H1 (cell line): Measurements from ENCODE around the gene CYB5R2. TPM values are rescaled to one million over a fixed set of nuclear protein-coding genes. Genes with fewer than 3 reads are reported as not detected.

ENCODE experiments used
- CTCF ChIA-PET: fragments of 300-600 bp; sonication (Branson Sonifier 250); formaldehyde crosslinking; loops from one replicate; lab custom pipeline; 2021; ENCODE audit not compliant: partially characterized antibody; lab: Charles Lee
- POLR2A ChIA-PET: fragments of 300-600 bp; sonication (Branson Sonifier 250); formaldehyde crosslinking; loops from one replicate; lab custom pipeline; 2021; ENCODE audit warnings: inconsistent platforms; ENCODE audit not compliant: partially characterized antibody; lab: Charles Lee
- DNase-seq, 2 experiments: peaks; one replicate each; pipeline versions ENCODE4 v3.0.0 to v3.0.0-alpha.2; 2010 to 2022; ENCODE audit warnings: low spot score in 2 of 2, low read depth in 1 of 2, mixed read lengths in 1 of 2
- FAIRE-seq: peaks from 2 replicates; lab custom pipeline; 2011; peaks lifted over from hg19 to GRCh38; lab: Jason Lieb, UNC
- H2AFZ ChIP-seq: 2 replicates; pipeline ENCODE4 v1.8.1; 2012; ENCODE audit warnings: low read length, inconsistent platforms
- H2AK5ac ChIP-seq: 2 replicates; pipeline ENCODE4 v1.6.1; 2013; ENCODE audit warnings: low read depth, low read length
- H2BK120ac ChIP-seq: replicated peaks from 2 replicates; pipeline ENCODE3; 2013; ENCODE audit warnings: low read depth, low read length, inconsistent platforms
- H2BK12ac ChIP-seq: 2 replicates; pipeline ENCODE4 v1.6.1; 2013; ENCODE audit warnings: low read depth, low read length
- H2BK15ac ChIP-seq: 2 replicates; pipeline ENCODE4 v1.6.1; 2013; ENCODE audit warnings: low read length
- H2BK20ac ChIP-seq: 2 replicates; pipeline ENCODE4 v1.6.1; 2013; ENCODE audit warnings: low read length
- H2BK5ac ChIP-seq: 2 replicates; pipeline ENCODE4 v1.6.1; 2013; ENCODE audit warnings: low read depth, low read length
- H3K14ac ChIP-seq: 2 replicates; pipeline ENCODE4 v1.6.1; 2013; ENCODE audit warnings: inconsistent platforms; ENCODE audit not compliant: insufficient read length
- H3K18ac ChIP-seq: 2 replicates; pipeline ENCODE4 v1.6.1; 2013; ENCODE audit warnings: low read length; ENCODE audit errors: extremely low read depth
- H3K23ac ChIP-seq: 2 replicates; pipeline ENCODE4 v1.6.1; 2013; ENCODE audit warnings: inconsistent platforms; ENCODE audit not compliant: insufficient read length
- H3K23me2 ChIP-seq: 2 replicates; pipeline ENCODE4 v1.6.1; 2013; ENCODE audit warnings: low read depth, low read length
- H3K27ac ChIP-seq: 2 replicates; pipeline ENCODE4 v1.6.1; 2011; ENCODE audit warnings: low read depth, low read length, inconsistent platforms
- H3K27me3 ChIP-seq, 4 experiments: replicated peaks in 1 of 4; 1 replicate in 1 of 4; 2 replicates in 3 of 4; pipeline versions ENCODE4 v1.6.1 to v1.8.1; 2011 to 2013; ENCODE audit warnings: low read length in 3 of 4, mild to moderate bottlenecking in 3 of 4, inconsistent platforms in 2 of 4, mixed read lengths in 2 of 4, moderate library complexity in 1 of 4; ENCODE audit not compliant: control insufficient read depth in 3 of 4, insufficient read depth in 3 of 4; ENCODE audit errors: extremely low read depth in 1 of 4
- H3K36me3 ChIP-seq, 4 experiments: 2 replicates each; pipeline versions ENCODE4 v1.6.1 to v1.8.1; 2011 to 2013; ENCODE audit warnings: mild to moderate bottlenecking in 4 of 4, low read length in 3 of 4, moderate library complexity in 2 of 4, control low read depth in 1 of 4, inconsistent platforms in 1 of 4; ENCODE audit not compliant: insufficient read depth in 4 of 4, control insufficient read depth in 2 of 4
- H3K4ac ChIP-seq: replicated peaks from 2 replicates; pipeline ENCODE3; 2013; ENCODE audit warnings: low read length, low read depth, mixed read lengths, inconsistent platforms; ENCODE audit not compliant: insufficient read length
- H3K4me1 ChIP-seq, 4 experiments: replicated peaks in 1 of 4; 1 replicate in 1 of 4; 2 replicates in 3 of 4; pipeline versions ENCODE4 v1.6.1 to v1.8.1; 2011 to 2013; ENCODE audit warnings: low read length in 3 of 4, inconsistent platforms in 2 of 4, mixed read lengths in 1 of 4; ENCODE audit not compliant: insufficient read depth in 4 of 4, control insufficient read depth in 3 of 4
- H3K4me2 ChIP-seq, 2 experiments: 2 replicates each; pipeline versions ENCODE4 v1.6.1 to v1.8.1; 2011 to 2013; ENCODE audit warnings: low read depth in 2 of 2, low read length in 2 of 2, control low read depth in 1 of 2, inconsistent platforms in 1 of 2, mild to moderate bottlenecking in 1 of 2; ENCODE audit not compliant: insufficient read depth in 1 of 2
- H3K4me3 ChIP-seq, 4 experiments: fragments of 200-600, 300-600 bp in 1 of 4; sonication (generic), shearing (Covaris generic), sonication (Bioruptor Twin) in 1 of 4; 2 replicates each; pipeline versions ENCODE4 v1.5.1 to v1.8.1; 2011 to 2016; ENCODE audit warnings: low read length in 4 of 4, low read depth in 3 of 4, control low read depth in 2 of 4, inconsistent platforms in 2 of 4, mild to moderate bottlenecking in 2 of 4, mixed read lengths in 1 of 4, moderate library complexity in 1 of 4; ENCODE audit not compliant: insufficient read depth in 2 of 4; ENCODE audit errors: extremely low read depth in 1 of 4
- H3K56ac ChIP-seq: replicated peaks from 2 replicates; pipeline ENCODE3; 2013; ENCODE audit warnings: low read depth, mild to moderate bottlenecking, mixed read lengths, low read length, inconsistent platforms; ENCODE audit not compliant: insufficient read length
- H3K79me1 ChIP-seq: 2 replicates; pipeline ENCODE4 v1.6.1; 2013; ENCODE audit warnings: low read depth, low read length, control low read depth
- H3K79me2 ChIP-seq, 2 experiments: 2 replicates each; pipeline versions ENCODE4 v1.6.1 to v1.8.1; 2012 to 2013; ENCODE audit warnings: low read length in 2 of 2, mild to moderate bottlenecking in 2 of 2, inconsistent platforms in 1 of 2; ENCODE audit not compliant: insufficient read depth in 2 of 2, control insufficient read depth in 1 of 2
- H3K9ac ChIP-seq, 4 experiments: replicated peaks in 1 of 4; 1 replicate in 1 of 4; 2 replicates in 3 of 4; pipeline versions ENCODE4 v1.6.1 to v1.8.1; 2011 to 2013; ENCODE audit warnings: low read depth in 3 of 4, low read length in 3 of 4, control low read depth in 2 of 4, mild to moderate bottlenecking in 2 of 4, moderate library complexity in 2 of 4, inconsistent platforms in 1 of 4; ENCODE audit errors: extremely low read depth in 1 of 4
- H3K9me3 ChIP-seq, 2 experiments: 2 replicates each; pipeline versions ENCODE4 v1.6.1 to v1.8.1; 2012 to 2013; ENCODE audit warnings: mild to moderate bottlenecking in 2 of 2, moderate library complexity in 2 of 2, control low read depth in 1 of 2, inconsistent platforms in 1 of 2, low read depth in 1 of 2, low read length in 1 of 2, mixed read lengths in 1 of 2; ENCODE audit not compliant: insufficient read depth in 2 of 2
- H4K20me1 ChIP-seq, 2 experiments: replicated peaks in 1 of 2; 2 replicates each; pipeline versions ENCODE3 to v1.8.1; 2011 to 2013; ENCODE audit warnings: inconsistent platforms in 2 of 2, low read length in 2 of 2, mild to moderate bottlenecking in 1 of 2; ENCODE audit not compliant: insufficient read depth in 2 of 2, control insufficient read depth in 1 of 2
- H4K5ac ChIP-seq: 2 replicates; pipeline ENCODE4 v1.6.1; 2013; ENCODE audit warnings: low read length, low read depth, mixed read lengths, inconsistent platforms; ENCODE audit not compliant: insufficient read length
- H4K8ac ChIP-seq: 2 replicates; pipeline ENCODE4 v1.8.0; 2013; ENCODE audit warnings: mild to moderate bottlenecking, moderate library complexity, low read length, inconsistent platforms; ENCODE audit not compliant: insufficient read depth; ENCODE audit errors: extremely low read depth
- H4K91ac ChIP-seq: replicated peaks from 2 replicates; pipeline ENCODE3; 2013; ENCODE audit warnings: low read length, mixed read lengths, inconsistent platforms; ENCODE audit not compliant: insufficient read length
- CEBPB ChIP-seq: IDR thresholded peaks from 2 replicates; pipeline ENCODE4 v1.6.1; 2012; ENCODE audit warnings: low read depth, low read length
- HDAC2 ChIP-seq, 2 experiments: fragments of 300-600 bp in 1 of 2; sonication (generic) in 1 of 2; IDR thresholded peaks; 2 replicates each; pipeline ENCODE4 v1.6.1; 2011 to 2012; ENCODE audit warnings: low read depth in 2 of 2, low read length in 2 of 2, mild to moderate bottlenecking in 2 of 2, moderate library complexity in 2 of 2, borderline replicate concordance in 1 of 2, inconsistent platforms in 1 of 2
- NANOG ChIP-seq: IDR thresholded peaks from 2 replicates; pipeline ENCODE4 v1.6.1; 2011; ENCODE audit warnings: low read length, low read depth, mild to moderate bottlenecking, inconsistent platforms; ENCODE audit not compliant: insufficient read depth, poor library complexity, severe bottlenecking
- POLR2A ChIP-seq, 2 experiments: IDR thresholded peaks; 1 replicate in 1 of 2; 2 replicates in 1 of 2; pipeline ENCODE4 v1.6.1; 2011; ENCODE audit warnings: low read depth in 2 of 2, low read length in 2 of 2, mild to moderate bottlenecking in 2 of 2; ENCODE audit errors: control extremely low read depth in 1 of 2
- WGBS, 2 experiments: shearing (Covaris generic) in 1 of 2; methylation state at CpG; one replicate each; pipeline versions ENCODE4 v1.1.6 to v1.1.7; 2013 to 2015; ENCODE audit warnings: low lambda C conversion rate in 2 of 2, mixed read lengths in 2 of 2, inconsistent platforms in 1 of 2, low coverage in 1 of 2, missing lambda C conversion rate in 1 of 2; ENCODE audit not compliant: insufficient replicate concordance in 2 of 2, insufficient coverage in 1 of 2, insufficient read length in 1 of 2; ENCODE audit errors: extremely low coverage in 1 of 2, missing lambda C conversion rate in 1 of 2; 5-methylcytosine and 5-hydroxymethylcytosine counted together
- polyA plus RNA-seq, 7 experiments: library from polyadenylated mRNA; depleted of rRNA in 3 of 7; stranded (reverse) in 5 of 7; unstranded in 2 of 7; fragments of >200 nt in 5 of 7; fragments of 200-250 nt in 2 of 7; gene quantifications; 1 replicate in 5 of 7; 2 replicates in 1 of 7; 4 replicates in 1 of 7; pipeline versions ENCODE4 v1.2.1 to v1.2.3, GENCODE V29; 2011 to 2013; ENCODE audit warnings: missing spikeins in 2 of 7, mixed read lengths in 2 of 7
- total RNA-seq: library from RNA; stranded (reverse); fragmentation: NEBNext Ultra II Directional; extraction: Animal tissue kit (Norgen Biotek cat#: 25700); gene quantifications from 2 replicates; pipeline ENCODE4 v1.2.1, GENCODE V29; 2021

Gene CYB5R2
- total and polyA plus RNA-seq, 2 of the 8 experiments (the other 6 are each of a cell fraction or from before 2014, with no cell fraction given) = 53.0 to 55.9 TPM

DNA sequence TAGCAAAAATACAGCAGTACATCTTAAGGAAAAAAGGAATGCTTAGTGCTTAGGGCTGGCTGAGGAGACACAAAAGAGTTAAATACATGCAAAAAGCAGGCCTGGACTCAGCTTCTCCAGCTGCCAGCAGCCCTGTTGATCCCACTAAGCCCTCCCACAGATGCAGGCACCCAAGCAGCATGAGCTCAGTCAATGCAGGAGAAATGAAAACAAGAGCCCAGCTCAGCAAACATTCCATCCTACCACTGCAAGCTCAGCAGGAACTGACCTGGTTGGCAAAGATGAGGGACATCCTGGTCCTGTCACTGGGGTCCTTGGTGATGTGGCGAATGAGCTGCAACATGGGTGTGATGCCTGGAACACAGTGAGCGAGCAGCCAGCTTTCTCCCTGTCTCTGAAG, 5.8 kb downstream of the CYB5R2 start:
- Histone ChIP-seq H2AFZ (no peak overlapping the region), H2BK15ac (no peak overlapping the region), H3K14ac (no peak overlapping the region), H3K56ac (no peak overlapping the region), H2BK5ac (no peak overlapping the region), H3K9me3 (peaks cover 6 to 28% of the 10 kb centered on the region in 2 experiments), H3K23me2 (no peaks in the 10 kb centered on the region), H4K5ac (no peak overlapping the region), H2BK12ac (no peak overlapping the region), H3K79me2 (no peaks in the 10 kb centered on the region), H4K8ac (no peak overlapping the region), H3K27ac (no peak overlapping the region), H3K79me1 (no peaks in the 10 kb centered on the region), H3K4me3 (no peak overlapping the region), H3K4me2 (no peak overlapping the region), H2BK120ac (no peak overlapping the region), H2AK5ac (no peak overlapping the region), H3K4me1 (no peaks in the 10 kb centered on the region), H4K20me1 (no peaks in the 10 kb centered on the region), H3K36me3 (peaks cover 21 to 47% (median 39%) of the 10 kb centered on the region in 4 experiments; a peak in 7 of 8 replicates), H3K18ac (no peak overlapping the region), H3K9ac (no peak overlapping the region), H2BK20ac (no peak overlapping the region), H3K23ac (no peak overlapping the region), H3K27me3 (no peaks in the 10 kb centered on the region), H4K91ac (no peak overlapping the region), H3K4ac (no peak overlapping the region)
- 86% methylated on average over 2 of the region's 2 CpGs; no CpG with 5 or more reads in 1 of the 2 experiments for WGBS, 2 experiments
- DNase-seq (peak in 1 of 2 experiments; percentile 30), FAIRE-seq (no peak)
- ChIA-PET POLR2A (no interaction called here), CTCF (interaction anchor here (0.6 to 5.7 kb wide), 15 partner anchors 11 to 570 kb away, joined by 3 to 46 read pairs (median 10); no protein-coding TSS in a partner anchor)
- TF ChIP-seq POLR2A (IDR thresholded peaks at IDR 0.05; ENCODE audit: control extremely low read depth in 1 of 2, low read depth in 2 of 2, low read length in 2 of 2) (no peak), HDAC2 (IDR thresholded peaks at IDR 0.05; ENCODE audit: borderline replicate concordance in 1 of 2, low read depth in 2 of 2, low read length in 2 of 2) (no peak), CEBPB (no peak), NANOG (no peak)
